HG02642 (cell line): ENCODE results near the gene WFDC1.

ENCODE experiments used
- ATAC-seq: cut with Tn5 transposase; IDR thresholded peaks from one replicate; pipeline ENCODE4 v1.9.1; 2021; ENCODE audit warnings: mild to moderate bottlenecking; ENCODE audit not compliant: unreplicated experiment, poor library complexity

Gene WFDC1

DNA sequence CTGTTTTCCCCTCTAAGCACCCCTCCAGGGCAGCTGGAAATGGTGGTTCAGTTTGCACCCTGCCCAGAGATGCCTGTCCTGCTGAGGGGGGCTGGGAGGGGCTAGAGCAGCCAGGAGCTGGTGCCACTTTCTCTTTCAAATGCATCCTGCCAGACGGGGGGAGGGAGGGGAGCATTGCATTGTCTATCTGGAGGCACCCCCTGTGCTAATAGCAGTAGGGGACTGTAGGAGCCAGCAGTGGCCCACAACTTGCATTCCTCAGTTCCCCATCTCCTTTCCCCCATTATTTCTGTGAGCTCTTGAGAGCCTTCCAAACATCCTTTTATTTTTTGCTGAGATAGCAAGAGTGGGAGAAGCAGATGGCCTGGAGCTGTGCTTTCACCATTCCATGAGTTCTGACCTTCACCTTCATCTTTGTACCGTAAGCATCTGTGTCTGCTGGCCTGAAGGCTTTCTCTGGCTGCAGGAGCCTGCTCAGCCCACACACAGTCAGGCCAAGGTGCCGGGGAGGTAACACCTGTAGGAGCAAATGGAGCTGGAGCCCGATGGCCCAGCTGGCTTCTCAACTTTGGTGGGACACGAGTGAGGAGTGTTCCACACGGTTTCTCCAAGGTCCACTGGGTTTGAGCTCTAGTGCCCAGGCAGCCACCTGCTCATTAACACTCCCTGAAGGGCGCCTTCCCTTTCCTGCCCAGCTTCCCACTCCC is 5.2 kb downstream of the WFDC1 start:
- no peak for ATAC-seq

GRCh38 chr16:84302111-84302954 is 7.7 kb downstream of the WFDC1 start:
- ATAC-seq, result no peak

DNA sequence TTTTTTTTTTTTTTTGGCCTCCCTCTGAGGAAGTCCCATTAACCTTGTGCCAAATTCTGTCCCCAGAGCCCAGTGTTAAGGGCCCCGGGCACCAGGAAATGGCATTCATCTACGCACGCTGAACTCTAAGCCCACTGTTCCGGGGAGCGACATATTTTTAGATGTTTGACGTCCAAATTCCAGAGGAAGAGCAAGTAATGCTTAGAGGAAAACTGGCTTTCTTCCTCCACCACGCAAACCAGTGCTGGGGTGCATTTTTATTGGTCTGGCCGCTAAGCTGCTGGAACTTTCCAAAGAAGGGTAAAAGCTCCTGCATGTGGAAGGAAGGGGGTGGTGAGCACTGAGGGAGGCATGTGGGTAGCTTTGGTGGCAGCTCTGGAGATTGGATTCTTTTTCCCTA is 8.3 kb downstream of the WFDC1 start:
- no peak for ATAC-seq

- ATAC-seq, result no peak
These were observed 8.8 kb downstream of the WFDC1 start for GRCh38 chr16:84303516-84303915.

DNA sequence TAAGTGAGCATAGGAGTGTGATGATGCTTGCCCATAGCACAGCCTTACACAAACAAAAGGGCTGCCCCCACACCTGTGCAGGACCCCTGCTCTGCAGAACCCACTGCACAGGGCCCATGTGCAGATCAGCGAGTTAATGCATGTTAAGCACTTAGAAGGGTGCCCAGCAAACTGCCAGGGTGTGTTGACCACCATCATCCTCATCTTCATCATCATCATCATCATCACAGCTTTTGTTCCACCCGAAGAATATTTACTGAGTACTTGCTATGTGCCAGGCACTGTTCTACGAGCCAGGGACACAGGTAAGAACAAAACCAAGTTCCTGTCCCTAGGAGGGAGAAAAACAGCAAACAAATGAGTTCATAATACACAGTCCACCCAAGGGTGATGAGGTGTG is 11.9 kb downstream of the WFDC1 start:
- no peak for ATAC-seq

DNA sequence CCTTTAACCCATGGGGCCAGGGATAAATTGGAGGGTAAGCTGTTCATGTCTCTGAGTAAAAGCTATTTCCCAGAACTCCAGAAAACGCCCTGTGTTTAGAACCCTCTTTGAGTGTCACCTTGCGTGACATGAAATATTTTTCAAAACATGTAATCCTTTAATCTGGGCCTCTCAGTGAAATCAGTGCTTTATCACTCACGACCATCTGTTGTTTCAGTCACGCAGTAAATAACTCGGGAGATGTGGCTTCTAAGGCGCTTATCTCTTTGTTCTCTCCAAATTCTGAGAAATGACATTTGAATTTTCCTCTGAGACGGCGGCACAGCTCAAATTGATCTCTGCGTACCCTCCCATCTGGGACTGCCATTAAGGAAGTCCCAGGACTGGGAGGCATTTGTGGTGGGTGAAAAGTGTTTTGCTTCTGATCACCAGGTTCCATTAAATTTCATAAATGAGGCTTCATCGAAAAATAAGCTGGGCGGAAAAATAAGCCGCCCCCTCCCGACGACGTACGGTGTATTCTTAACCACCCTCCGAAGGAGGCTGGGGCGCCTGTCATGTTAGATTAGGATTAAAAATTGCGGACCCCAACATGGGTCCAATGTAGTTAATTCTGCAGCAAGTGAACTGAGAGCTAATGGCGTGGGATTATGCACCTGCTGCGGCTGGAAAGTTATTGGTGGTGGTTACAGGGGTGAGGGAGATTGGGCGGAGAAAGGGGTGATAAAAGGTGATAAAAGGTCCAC is 12.7 kb downstream of the WFDC1 start:
- no peak for ATAC-seq

DNA sequence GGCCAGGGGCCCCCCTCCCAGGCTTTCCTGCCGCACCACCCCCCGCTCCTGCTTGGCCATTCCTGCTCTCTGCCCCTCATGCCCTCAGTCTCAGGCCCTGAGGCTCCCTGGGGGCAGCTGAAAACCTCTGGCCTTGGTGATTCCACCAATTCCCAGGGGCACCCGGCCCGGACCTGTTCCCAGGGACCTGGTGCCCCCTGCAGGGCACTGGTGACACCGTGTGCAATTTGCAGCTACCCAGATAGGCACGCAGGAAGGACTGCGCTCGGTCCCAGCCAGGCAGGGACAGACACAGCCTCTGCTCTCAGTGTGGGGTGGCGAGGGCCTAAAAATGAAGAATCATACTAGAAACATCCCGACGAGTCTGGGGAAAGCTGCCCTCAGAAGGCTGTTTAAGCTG is 13.4 kb downstream of the WFDC1 start:
- ATAC-seq, result no peak

- no peak for ATAC-seq
These were observed 16.0 kb downstream of the WFDC1 start for GRCh38 chr16:84310642-84311041.

DNA sequence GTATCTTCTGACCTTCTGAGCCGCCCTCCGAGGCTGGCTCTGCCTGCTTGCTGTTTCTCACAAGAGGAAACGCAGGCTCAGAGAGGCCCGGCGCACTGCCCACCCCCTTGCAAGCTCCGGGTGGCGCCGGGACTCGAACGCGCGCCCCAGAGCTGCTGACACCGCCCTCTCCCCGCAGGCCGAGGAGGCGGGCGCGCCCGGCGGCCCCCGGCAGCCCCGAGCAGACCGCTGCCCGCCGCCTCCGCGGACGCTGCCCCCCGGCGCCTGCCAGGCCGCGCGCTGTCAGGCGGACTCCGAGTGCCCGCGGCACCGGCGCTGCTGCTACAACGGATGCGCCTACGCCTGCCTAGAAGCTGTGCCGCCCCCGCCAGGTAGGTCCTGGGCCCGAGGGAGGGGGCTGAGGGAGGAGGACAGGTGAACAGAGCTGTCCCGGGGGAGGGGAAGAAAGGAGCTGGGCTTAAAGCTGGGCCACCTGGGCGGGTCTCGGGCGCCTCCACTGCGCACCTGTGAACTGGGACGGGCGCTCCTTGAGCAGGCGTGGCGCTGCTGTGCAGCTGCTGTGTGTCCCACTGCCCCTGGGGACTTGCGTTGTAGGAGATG is 18.2 kb downstream of the WFDC1 start:
- ATAC-seq, result no peak

DNA sequence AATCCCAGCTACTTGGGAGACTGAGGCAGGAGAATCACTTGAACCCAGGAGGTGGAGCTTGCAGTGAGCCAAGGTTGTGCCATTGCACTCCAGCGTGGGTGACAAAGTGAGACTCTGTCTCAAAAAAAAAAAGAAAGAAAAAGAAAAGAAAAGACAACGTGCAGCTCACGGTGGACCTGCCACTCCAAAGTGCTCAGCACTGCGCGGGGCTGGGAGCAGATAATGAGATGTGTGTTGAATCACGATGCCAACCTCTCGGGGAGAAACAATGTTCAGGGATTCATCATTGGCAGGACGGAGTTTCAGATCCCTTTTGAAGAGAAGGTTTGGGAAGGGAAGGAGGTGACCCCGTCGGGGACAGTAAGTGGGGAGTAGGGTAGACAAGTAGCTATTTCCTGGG is 19.2 kb downstream of the WFDC1 start:
- ATAC-seq, result no peak

- ATAC-seq, result no peak
These were observed 19.7 kb downstream of the WFDC1 start for GRCh38 chr16:84314373-84314772.

- ATAC-seq, result no peak
These were observed 20.1 kb downstream of the WFDC1 start for GRCh38 chr16:84314814-84315213.

GRCh38 chr16:84315422-84315821 is 20.7 kb downstream of the WFDC1 start:
- no peak for ATAC-seq

- no peak for ATAC-seq
These were observed 23.7 kb downstream of the WFDC1 start for GRCh38 chr16:84318091-84318975.

GRCh38 chr16:84319146-84319760 is 24.6 kb downstream of the WFDC1 start:
- no peak for ATAC-seq

DNA sequence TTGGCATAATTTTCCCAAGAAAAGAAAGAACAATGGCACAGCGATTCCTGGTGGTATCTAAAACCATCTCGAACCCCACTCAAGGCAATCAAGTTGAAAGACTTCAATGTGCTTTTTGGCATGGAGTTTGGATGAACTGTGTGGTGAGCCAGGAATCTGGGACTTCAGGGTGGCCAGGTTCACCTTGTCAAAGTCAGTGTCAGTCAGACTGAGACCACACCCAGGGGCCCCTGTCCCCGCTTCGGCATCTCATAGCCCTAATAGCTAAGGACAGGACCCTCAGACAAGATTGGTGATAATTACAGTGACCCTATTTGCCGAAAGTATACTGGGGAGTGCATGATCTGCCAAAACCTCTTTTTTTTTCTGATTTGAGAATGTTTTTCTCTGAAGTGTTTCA is 25.8 kb downstream of the WFDC1 start:
- no peak for ATAC-seq

GRCh38 chr16:84321932-84322331 is 27.3 kb downstream of the WFDC1 start:
- ATAC-seq, result no peak

DNA sequence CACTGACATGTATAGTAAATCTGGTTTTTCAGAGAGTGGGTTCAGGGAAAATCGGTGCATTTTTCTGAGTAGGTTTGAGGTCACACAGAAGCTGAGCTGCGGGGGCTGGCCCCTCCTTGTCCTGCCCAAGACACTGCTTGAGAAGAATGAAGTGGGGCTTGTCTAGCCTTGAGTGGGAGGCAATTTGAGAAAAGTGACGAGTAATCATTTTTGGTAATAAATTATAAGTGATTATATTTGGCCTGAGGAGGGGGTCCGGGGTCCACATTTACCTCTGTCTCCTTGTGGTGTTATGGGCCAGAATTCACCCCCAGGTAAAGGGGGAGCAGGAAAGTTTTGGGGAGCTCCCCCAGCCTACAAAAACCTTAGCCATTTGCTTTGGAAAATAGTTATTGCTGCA is 28.1 kb downstream of the WFDC1 start:
- ATAC-seq, result no peak

- no peak for ATAC-seq
These were observed 28.9 kb downstream of the WFDC1 start for GRCh38 chr16:84323606-84324005.
